ENCODE measurements around the gene CPAMD8.

The CPAMD8 gene

GRCh38 chr19:16946951-16947940, 79.4 kb downstream of the CPAMD8 start:
- peaks cover 7% of the 10 kb centered on the region for H3K4me1 ChIP-seq (ENCODE audit: insufficient read depth, poor library complexity, severe bottlenecking)
- no peaks in the 10 kb centered on the region for H3K9me3 ChIP-seq (ENCODE audit: severe bottlenecking)
- no peaks in the 10 kb centered on the region for H3K36me3 ChIP-seq (ENCODE audit: low read depth)
- DNase-seq (ENCODE audit: low spot score) (no peak), ATAC-seq (ENCODE audit: low read depth) (no peak)
- no peaks in the 10 kb centered on the region for H3K27me3 ChIP-seq (ENCODE audit: insufficient read depth, poor library complexity, severe bottlenecking)
- no peak overlapping the region for H3K4me3 ChIP-seq (ENCODE audit: severe bottlenecking)
- H3K27ac ChIP-seq (ENCODE audit: poor library complexity, severe bottlenecking): no peak overlapping the region
- TF ChIP-seq CTCF (IDR thresholded peaks at IDR 0.05; ENCODE audit: poor library complexity, severe bottlenecking): no peak

GRCh38 chr19:16945762-16946465, 80.7 kb downstream of the CPAMD8 start:
- DNase-seq (ENCODE audit: low spot score): no peak
- no peaks in the 10 kb centered on the region for H3K9me3 ChIP-seq (ENCODE audit: severe bottlenecking)

GRCh38 chr19:16945364-16945714, 81.3 kb downstream of the CPAMD8 start:
- Histone ChIP-seq H3K4me3 (ENCODE audit: severe bottlenecking) (no peak overlapping the region), H3K27me3 (ENCODE audit: insufficient read depth, poor library complexity, severe bottlenecking) (no peaks in the 10 kb centered on the region), H3K4me1 (ENCODE audit: insufficient read depth, poor library complexity, severe bottlenecking) (no peaks in the 10 kb centered on the region), H3K27ac (ENCODE audit: poor library complexity, severe bottlenecking) (no peak overlapping the region), H3K36me3 (ENCODE audit: low read depth) (no peaks in the 10 kb centered on the region), H3K9me3 (ENCODE audit: severe bottlenecking) (no peaks in the 10 kb centered on the region)
- no peak for ATAC-seq (ENCODE audit: low read depth)
- no peak for TF ChIP-seq CTCF (IDR thresholded peaks at IDR 0.05; ENCODE audit: poor library complexity, severe bottlenecking)
- DNase-seq (ENCODE audit: low spot score): no peak

More at GRCh38 chr19:16945762-16946465, 80.7 kb downstream of the CPAMD8 start:
- H3K4me1 ChIP-seq (ENCODE audit: insufficient read depth, poor library complexity, severe bottlenecking): peaks cover 2% of the 10 kb centered on the region
- ATAC-seq (ENCODE audit: low read depth): no peak
- no peak overlapping the region for H3K27ac ChIP-seq (ENCODE audit: poor library complexity, severe bottlenecking)
- no peak overlapping the region for H3K4me3 ChIP-seq (ENCODE audit: severe bottlenecking)
- no peaks in the 10 kb centered on the region for H3K27me3 ChIP-seq (ENCODE audit: insufficient read depth, poor library complexity, severe bottlenecking)
- no peak for TF ChIP-seq CTCF (IDR thresholded peaks at IDR 0.05; ENCODE audit: poor library complexity, severe bottlenecking)
- H3K36me3 ChIP-seq (ENCODE audit: low read depth): no peaks in the 10 kb centered on the region

- Histone ChIP-seq H3K27ac (ENCODE audit: poor library complexity, severe bottlenecking) (no peak overlapping the region), H3K27me3 (ENCODE audit: insufficient read depth, poor library complexity, severe bottlenecking) (no peaks in the 10 kb centered on the region), H3K36me3 (ENCODE audit: low read depth) (no peaks in the 10 kb centered on the region), H3K4me1 (ENCODE audit: insufficient read depth, poor library complexity, severe bottlenecking) (no peaks in the 10 kb centered on the region), H3K9me3 (ENCODE audit: severe bottlenecking) (no peaks in the 10 kb centered on the region), H3K4me3 (ENCODE audit: severe bottlenecking) (no peak overlapping the region)
- DNase-seq (ENCODE audit: low spot score): no peak
- no peak for ATAC-seq (ENCODE audit: low read depth)
- no peak for TF ChIP-seq CTCF (IDR thresholded peaks at IDR 0.05; ENCODE audit: poor library complexity, severe bottlenecking)
Observed at GRCh38 chr19:16944626-16945363, 81.8 kb downstream of the CPAMD8 start.
